Measurements from ENCODE around the gene GNAQ. TPM values are rescaled to one million over a fixed set of nuclear protein-coding genes. Genes with fewer than 3 reads are reported as not detected.
A peak's percentile ranks its signal among the peaks of the same experiment; 100 is the strongest.

Gene GNAQ
- polyA plus RNA-seq, 3 donors = 8.3 to 51.0 (median 9.6) TPM

- DNase-seq = peak; percentile 60 to 79 (median 71)
- WGBS (ENCODE audit: insufficient coverage) = no CpG with 5 or more reads among the region's 2 CpGs
- no peak overlapping the region for H3K4me3 ChIP-seq (replicated peaks in 1 of 3; ENCODE audit: low read depth in 2 of 3, low read length in 3 of 3)
- intact Hi-C loops (cut with micrococcal nuclease) = no loop called here
- H3K27ac Mint-ChIP-seq = peak overlapping the region; percentile 67 to 92 (median 83)
- H3K4me2 ChIP-seq (replicated peaks; ENCODE audit: extremely low read depth, low read length, poor library complexity, severe bottlenecking) = no peak overlapping the region
- peak overlapping the region; percentile 54 for H2AFZ ChIP-seq (ENCODE audit: insufficient read depth, low read depth, low read length, poor library complexity, severe bottlenecking)
- H3K4me1 Mint-ChIP-seq = peaks cover 30% of the 10 kb centered on the region
- H3K9me3 Mint-ChIP-seq = peaks cover 0 to 15% (median 0%) of the 10 kb centered on the region in 7 donors
- H3K4me3 Mint-ChIP-seq = peak overlapping the region in 1 of 2 donors; percentile 49
- H3K27ac ChIP-seq (ENCODE audit: low read depth in 1 of 2, low read length in 2 of 2) = peak overlapping the region in 1 of 2 donors; percentile 70
- TF ChIP-seq CTCF (IDR thresholded peaks at IDR 0.05) = no peak
- H4K20me1 ChIP-seq (ENCODE audit: insufficient read depth, low read length) = no peaks in the 10 kb centered on the region
- no peaks in the 10 kb centered on the region for H3K9me3 ChIP-seq (replicated peaks in 1 of 2; ENCODE audit: control insufficient read depth in 1 of 2, insufficient read depth in 1 of 2, low read length in 2 of 2)
- H3K9ac ChIP-seq (ENCODE audit: insufficient read depth, low read length, poor library complexity, severe bottlenecking) = no peak overlapping the region
- H3K36me3 Mint-ChIP-seq = no peaks in the 10 kb centered on the region
- H3K27me3 Mint-ChIP-seq (ENCODE audit: low read depth in 3 of 3) = peaks cover 0 to 2% (median 0%) of the 10 kb centered on the region in 3 donors
- H3K36me3 ChIP-seq (replicated peaks in 1 of 2; ENCODE audit: control insufficient read depth in 1 of 2, insufficient read depth in 2 of 2, low read length in 2 of 2) = no peaks in the 10 kb centered on the region
- H3K27me3 ChIP-seq (ENCODE audit: control insufficient read depth in 2 of 2, insufficient read depth in 2 of 2, low read length in 2 of 2) = no peaks in the 10 kb centered on the region
- no peaks in the 10 kb centered on the region for H3K79me2 ChIP-seq (ENCODE audit: insufficient read depth, low read length)
- H3K4me1 ChIP-seq (ENCODE audit: control insufficient read depth in 1 of 2, insufficient read depth in 2 of 2, low read length in 2 of 2) = peaks cover 19 to 29% of the 10 kb centered on the region in 2 donors
These were observed 352.5 kb downstream of the GNAQ start for GRCh38 chr9:77679088-77679487.

DNA sequence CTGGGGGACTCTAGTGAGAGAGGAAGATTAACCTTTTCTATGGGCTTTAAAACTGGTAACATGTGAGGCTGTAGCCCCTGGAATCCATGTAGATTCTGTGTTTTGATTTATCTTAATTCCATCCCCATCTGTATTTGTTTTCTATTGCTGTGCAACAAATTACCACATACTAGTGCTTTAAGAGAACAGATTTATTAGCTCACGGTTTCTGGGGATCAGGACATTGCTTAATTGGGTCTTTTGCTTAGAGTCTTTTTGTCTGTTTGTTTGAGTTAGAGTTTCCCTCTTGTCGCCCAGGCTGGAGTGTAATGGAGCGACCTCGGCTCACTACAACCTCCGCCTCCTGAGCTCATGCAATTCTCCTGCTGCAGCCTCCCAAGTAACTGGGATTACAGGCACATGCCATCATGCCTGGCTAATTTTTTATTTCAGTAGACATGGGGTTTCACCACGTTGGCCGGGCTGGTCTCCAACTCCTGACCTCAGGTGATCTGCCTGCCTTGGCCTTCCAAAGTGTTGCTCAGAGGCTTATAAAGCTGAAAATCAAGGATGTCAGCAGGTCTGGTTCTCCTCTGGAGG is 353.6 kb downstream of the GNAQ start:
- 93% methylated on average over 5 of the region's 7 CpGs for WGBS (ENCODE audit: insufficient coverage)
- intact Hi-C loops (cut with micrococcal nuclease) = no loop called here

More for the DNA sequence above, 353.6 kb downstream of the GNAQ start:
- Histone ChIP-seq H3K79me2 (ENCODE audit: insufficient read depth, low read length) (no peaks in the 10 kb centered on the region), H3K9ac (ENCODE audit: insufficient read depth, low read length, poor library complexity, severe bottlenecking) (no peak overlapping the region), H3K9me3 (replicated peaks in 1 of 2; ENCODE audit: control insufficient read depth in 1 of 2, insufficient read depth in 1 of 2, low read length in 2 of 2) (no peaks in the 10 kb centered on the region), H4K20me1 (ENCODE audit: insufficient read depth, low read length) (no peaks in the 10 kb centered on the region), H3K27me3 (ENCODE audit: control insufficient read depth in 2 of 2, insufficient read depth in 2 of 2, low read length in 2 of 2) (no peaks in the 10 kb centered on the region), H3K36me3 (replicated peaks in 1 of 2; ENCODE audit: control insufficient read depth in 1 of 2, insufficient read depth in 2 of 2, low read length in 2 of 2) (no peaks in the 10 kb centered on the region), H3K27ac (ENCODE audit: low read depth in 1 of 2, low read length in 2 of 2) (no peak overlapping the region), H3K4me3 (replicated peaks in 1 of 3; ENCODE audit: low read depth in 2 of 3, low read length in 3 of 3) (no peak overlapping the region), H2AFZ (ENCODE audit: insufficient read depth, low read depth, low read length, poor library complexity, severe bottlenecking) (no peak overlapping the region), H3K4me2 (replicated peaks; ENCODE audit: extremely low read depth, low read length, poor library complexity, severe bottlenecking) (no peak overlapping the region), H3K4me1 (ENCODE audit: control insufficient read depth in 1 of 2, insufficient read depth in 2 of 2, low read length in 2 of 2) (peaks cover 19 to 29% of the 10 kb centered on the region in 2 donors)
- no peak overlapping the region for H3K4me3 Mint-ChIP-seq
- peaks cover 30% of the 10 kb centered on the region for H3K4me1 Mint-ChIP-seq
- no peak for DNase-seq
- H3K36me3 Mint-ChIP-seq = no peaks in the 10 kb centered on the region
- H3K27me3 Mint-ChIP-seq (ENCODE audit: low read depth in 3 of 3) = peaks cover 0 to 2% (median 0%) of the 10 kb centered on the region in 3 donors
- H3K9me3 Mint-ChIP-seq = peaks cover 0 to 10% (median 0%) of the 10 kb centered on the region in 7 donors
- no peak overlapping the region for H3K27ac Mint-ChIP-seq
- no peak for TF ChIP-seq CTCF (IDR thresholded peaks at IDR 0.05)

All from CD14-positive monocyte (primary cell).